ENCODE results near the gene TMEM35B. TPM values are rescaled to one million over a fixed set of nuclear protein-coding genes. Genes with fewer than 3 reads are reported as not detected.

Gene TMEM35B
- total and polyA plus RNA-seq, 8 donors, result 10.7 to 33.8 (median 14.5) TPM

GRCh38 chr1:34984435-34984792 is 733 bp downstream of the TMEM35B start:
- FAIRE-seq (no peak), ATAC-seq (peak; percentile 17 to 57 (median 48)), DNase-seq (no peak)
- H3K4me1 ChIP-seq, result peaks cover 6 to 9% (median 9%) of the 10 kb centered on the region in 3 donors
- peak overlapping the region; percentile 78 to 83 (median 80) for H3K27ac ChIP-seq
- 3% methylated on average over 4 of the region's 4 CpGs for WGBS, 2 donors
- intact Hi-C loops (cut with DNase I), result no loop called here
- H3K9me3 ChIP-seq, result no peaks in the 10 kb centered on the region
- TF ChIP-seq, protein P1, sequence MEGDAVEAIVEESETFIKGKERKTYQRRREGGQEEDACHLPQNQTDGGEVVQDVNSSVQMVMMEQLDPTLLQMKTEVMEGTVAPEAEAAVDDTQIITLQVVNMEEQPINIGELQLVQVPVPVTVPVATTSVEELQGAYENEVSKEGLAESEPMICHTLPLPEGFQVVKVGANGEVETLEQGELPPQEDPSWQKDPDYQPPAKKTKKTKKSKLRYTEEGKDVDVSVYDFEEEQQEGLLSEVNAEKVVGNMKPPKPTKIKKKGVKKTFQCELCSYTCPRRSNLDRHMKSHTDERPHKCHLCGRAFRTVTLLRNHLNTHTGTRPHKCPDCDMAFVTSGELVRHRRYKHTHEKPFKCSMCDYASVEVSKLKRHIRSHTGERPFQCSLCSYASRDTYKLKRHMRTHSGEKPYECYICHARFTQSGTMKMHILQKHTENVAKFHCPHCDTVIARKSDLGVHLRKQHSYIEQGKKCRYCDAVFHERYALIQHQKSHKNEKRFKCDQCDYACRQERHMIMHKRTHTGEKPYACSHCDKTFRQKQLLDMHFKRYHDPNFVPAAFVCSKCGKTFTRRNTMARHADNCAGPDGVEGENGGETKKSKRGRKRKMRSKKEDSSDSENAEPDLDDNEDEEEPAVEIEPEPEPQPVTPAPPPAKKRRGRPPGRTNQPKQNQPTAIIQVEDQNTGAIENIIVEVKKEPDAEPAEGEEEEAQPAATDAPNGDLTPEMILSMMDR (IDR thresholded peaks at IDR 0.05), result no peak
- H3K4me3 ChIP-seq, result peak overlapping the region; percentile 70 to 95 (median 76)
- H3K27me3 ChIP-seq, result no peaks in the 10 kb centered on the region
- no peaks in the 10 kb centered on the region for H3K36me3 ChIP-seq

- Histone ChIP-seq H3K4me1 (peaks cover 6 to 9% (median 9%) of the 10 kb centered on the region in 3 donors), H3K27ac (peak overlapping the region in 3 of 4 donors; percentile 80 to 83 (median 81)), H3K4me3 (peak overlapping the region in 2 of 4 donors; percentile 78 to 95), H3K27me3 (no peaks in the 10 kb centered on the region), H3K36me3 (no peaks in the 10 kb centered on the region), H3K9me3 (no peaks in the 10 kb centered on the region)
- intact Hi-C loops (cut with DNase I), result no loop called here
- ATAC-seq (peak; percentile 7 to 45 (median 18)), DNase-seq (peak in 1 of 6 donors; percentile 25), FAIRE-seq (no peak)
- TF ChIP-seq, protein P1 (IDR thresholded peaks at IDR 0.05), result no peak
- 42% methylated on average over 4 of the region's 4 CpGs for WGBS, 2 donors
Measured at GRCh38 chr1:34983700-34984355, 1.3 kb downstream of the TMEM35B start.

DNA sequence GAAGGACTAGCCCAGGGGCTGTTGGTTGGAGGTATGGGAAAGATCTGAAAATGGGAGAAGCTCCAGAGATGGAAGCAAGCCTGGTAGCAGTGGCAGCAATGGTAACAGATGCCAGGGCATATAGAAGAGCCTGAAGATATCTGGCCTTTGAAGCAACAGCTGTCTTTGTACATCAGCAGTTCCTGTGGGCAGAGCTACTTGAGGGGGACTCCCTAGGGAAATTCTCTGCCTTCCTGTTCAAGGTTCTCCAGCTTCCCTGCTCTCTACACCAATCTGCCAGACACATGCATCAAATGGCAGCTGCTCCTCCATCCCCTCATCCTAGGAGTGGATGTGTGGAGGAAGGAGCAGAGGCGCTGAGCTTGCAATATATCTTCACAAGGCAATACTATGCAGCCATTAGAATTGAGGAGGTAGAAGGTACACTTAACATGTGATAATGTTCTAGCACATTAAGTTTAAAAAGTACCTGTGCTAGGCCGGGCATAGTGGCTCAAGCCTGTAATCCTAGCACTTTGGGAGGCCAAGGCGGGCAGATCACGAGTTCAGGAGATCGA is 2.2 kb downstream of the TMEM35B start:
- no peaks in the 10 kb centered on the region for H3K9me3 ChIP-seq
- TF ChIP-seq, protein P1 (IDR thresholded peaks at IDR 0.05), result no peak
- peaks cover 6 to 9% (median 9%) of the 10 kb centered on the region in 3 donors for H3K4me1 ChIP-seq
- FAIRE-seq (no peak), ATAC-seq (no peak), DNase-seq (no peak)
- H3K27ac ChIP-seq, result no peak overlapping the region
- no peaks in the 10 kb centered on the region for H3K27me3 ChIP-seq
- intact Hi-C loops (cut with DNase I), result no loop called here
- 95 to 97% methylated on average over 5 of the region's 5 CpGs for WGBS, 2 donors
- no peak overlapping the region for H3K4me3 ChIP-seq
- H3K36me3 ChIP-seq, result no peaks in the 10 kb centered on the region

DNA sequence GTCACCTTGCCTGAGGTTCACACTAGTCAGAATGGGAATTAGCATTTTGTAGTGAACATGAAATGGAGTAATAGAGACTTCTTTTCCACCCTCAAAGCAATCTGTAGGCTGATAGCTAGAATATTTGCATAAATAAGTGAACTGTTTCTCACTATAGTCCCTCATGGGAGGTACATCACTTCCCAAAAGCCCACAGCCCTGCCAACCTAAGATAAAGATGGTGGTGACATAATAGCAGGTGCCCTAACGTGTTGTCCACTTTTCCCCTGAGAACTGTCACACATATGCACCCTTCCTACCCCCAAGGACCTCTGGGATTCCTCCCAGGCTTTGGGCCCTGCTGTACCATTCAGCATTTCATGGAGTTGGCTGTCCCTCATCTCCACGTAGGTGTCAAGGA is 4.4 kb downstream of the TMEM35B start:
- DNase-seq (no peak), FAIRE-seq (no peak), ATAC-seq (no peak)
- TF ChIP-seq, protein P1 (IDR thresholded peaks at IDR 0.05), result no peak
- Histone ChIP-seq H3K36me3 (no peaks in the 10 kb centered on the region), H3K4me1 (peaks cover 6 to 9% (median 9%) of the 10 kb centered on the region in 3 donors), H3K27ac (no peak overlapping the region), H3K9me3 (no peaks in the 10 kb centered on the region), H3K27me3 (no peaks in the 10 kb centered on the region), H3K4me3 (no peak overlapping the region)
- WGBS, 2 donors, result 78% methylated on average over 2 of the region's 2 CpGs
- intact Hi-C loops (cut with DNase I), result no loop called here

DNA sequence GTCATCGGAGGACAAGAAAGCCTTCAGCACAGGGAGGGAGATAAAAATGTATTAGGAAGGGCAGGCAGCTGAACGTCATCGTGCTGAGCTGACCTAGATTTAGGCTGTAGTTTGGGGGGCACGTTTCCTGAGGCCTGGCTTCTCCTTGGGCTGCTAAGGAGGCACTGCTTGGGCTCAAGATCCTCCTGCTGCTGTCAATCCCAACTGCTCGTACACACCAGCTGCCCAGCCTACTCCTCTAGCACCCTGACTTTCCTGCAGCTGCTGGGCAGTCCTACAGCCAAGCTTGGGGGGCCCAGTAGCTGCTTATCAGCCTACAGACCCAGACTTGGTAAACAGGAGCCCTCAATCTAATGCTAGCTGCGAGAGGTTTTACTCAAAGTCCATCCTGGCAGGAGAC is 6.2 kb downstream of the TMEM35B start:
- Histone ChIP-seq H3K36me3 (no peaks in the 10 kb centered on the region), H3K4me1 (peaks cover 4% of the 10 kb centered on the region in 3 donors), H3K27ac (no peak overlapping the region), H3K27me3 (no peaks in the 10 kb centered on the region), H3K9me3 (no peaks in the 10 kb centered on the region), H3K4me3 (no peak overlapping the region)
- intact Hi-C loops (cut with DNase I), result no loop called here
- DNase-seq (no peak), FAIRE-seq (no peak), ATAC-seq (no peak)
- 77 to 85% methylated on average over 6 of the region's 6 CpGs for WGBS, 2 donors
- TF ChIP-seq, protein P1 (IDR thresholded peaks at IDR 0.05), result no peak
